Suppressor macrophage treated with lipopolysaccharide for 4 hours (primary cell): ENCODE results near the gene TOP3B.

ENCODE experiments used
- DNase-seq: peaks from one replicate; pipeline ENCODE4 v3.0.0-alpha.2; 2020

The TOP3B gene

GRCh38 chr22:21982338-21982965, at the start of gene TOP3B:
TSS of gene TOP3B (minus strand) at chr22:21982787. CDS start at chr22:21975709, 7,078 bp downstream.
- DNase-seq: peak; percentile 91

DNA sequence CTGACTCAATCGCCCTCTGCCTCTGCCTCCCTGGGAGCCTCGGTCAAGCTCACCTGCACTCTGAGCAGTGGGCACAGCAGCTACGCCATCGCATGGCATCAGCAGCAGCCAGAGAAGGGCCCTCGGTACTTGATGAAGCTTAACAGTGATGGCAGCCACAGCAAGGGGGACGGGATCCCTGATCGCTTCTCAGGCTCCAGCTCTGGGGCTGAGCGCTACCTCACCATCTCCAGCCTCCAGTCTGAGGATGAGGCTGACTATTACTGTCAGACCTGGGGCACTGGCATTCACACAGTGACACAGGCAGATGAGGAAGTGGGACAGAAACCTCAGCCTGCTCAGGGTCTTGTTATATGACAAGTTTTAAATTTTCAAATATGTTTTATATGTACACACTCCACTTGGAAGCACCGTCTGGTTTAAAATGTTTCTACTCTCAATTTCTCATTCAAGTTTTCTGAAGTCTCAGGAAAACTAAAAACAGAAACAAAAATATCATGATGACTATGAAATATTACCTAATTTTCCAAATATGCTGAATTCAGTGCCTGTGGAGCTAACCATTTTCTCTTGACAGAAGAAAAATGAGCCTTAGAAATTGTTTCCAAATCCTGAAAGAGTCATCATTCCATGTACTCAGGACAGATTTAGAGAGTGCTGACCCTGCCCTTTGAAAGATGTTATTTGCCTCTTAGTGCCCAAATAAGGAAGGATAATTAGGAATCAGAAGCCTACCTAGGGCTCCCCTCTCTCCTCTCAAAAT, 48.8 kb upstream of the TOP3B start:
- DNase-seq: no peak

GRCh38 chr22:22030493-22031182, 48.1 kb upstream of the TOP3B start:
- no peak for DNase-seq

GRCh38 chr22:22027955-22028354, 45.4 kb upstream of the TOP3B start:
- no peak for DNase-seq

GRCh38 chr22:22026157-22026831, 43.7 kb upstream of the TOP3B start:
- DNase-seq: peak; percentile 19

GRCh38 chr22:22025320-22026156, 43.0 kb upstream of the TOP3B start:
- no peak for DNase-seq

DNA sequence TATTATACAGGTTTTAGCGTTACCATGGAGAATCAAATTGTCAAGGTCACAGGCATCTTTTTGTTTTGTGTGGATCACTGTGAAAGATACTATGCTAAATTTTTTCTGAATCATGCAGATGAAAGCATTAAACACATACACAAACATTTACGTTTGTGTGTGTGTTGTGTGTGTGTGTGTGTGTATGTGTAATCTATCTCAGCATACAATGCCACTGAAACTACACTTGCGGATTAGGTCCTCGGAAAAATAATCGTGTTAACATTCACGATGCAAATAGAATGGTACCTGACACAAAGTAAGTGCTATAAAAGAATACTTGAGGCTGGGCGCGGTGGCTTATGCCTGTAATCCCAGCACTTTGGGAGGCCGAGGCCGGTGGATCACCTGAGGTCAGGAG, 41.9 kb upstream of the TOP3B start:
- no peak for DNase-seq

- DNase-seq: no peak
Observed at GRCh38 chr22:22023581-22024137, 41.1 kb upstream of the TOP3B start.

- no peak for DNase-seq
Observed at GRCh38 chr22:22022947-22023534, 40.5 kb upstream of the TOP3B start.

DNA sequence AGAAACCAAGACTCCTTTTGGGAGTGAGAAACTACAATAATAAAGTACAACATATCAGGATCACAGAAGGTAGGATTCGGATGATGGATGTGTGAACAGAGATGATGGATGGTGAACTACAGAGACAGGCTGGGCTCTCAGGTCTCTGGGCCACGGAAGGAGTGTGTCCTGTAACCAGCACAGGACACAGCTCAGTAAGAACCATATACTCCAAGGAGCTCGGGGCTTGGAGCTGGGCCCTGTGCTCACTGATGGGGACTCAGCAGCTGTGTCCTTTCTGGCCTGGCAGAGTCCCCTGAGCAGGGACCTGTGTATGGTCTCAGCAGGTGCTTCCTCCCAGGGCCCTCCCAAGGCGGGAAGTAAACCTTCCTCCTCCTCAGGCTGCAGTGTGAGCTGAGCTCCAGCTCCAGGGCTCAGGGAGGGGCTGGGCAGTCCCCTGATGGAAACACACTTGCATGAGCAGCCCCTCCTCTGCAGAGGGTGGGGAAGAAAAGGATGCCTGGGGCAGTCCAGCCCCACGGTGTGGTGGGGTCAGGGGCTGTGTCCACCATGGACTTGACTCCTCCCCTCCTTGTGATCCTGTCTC, 39.8 kb upstream of the TOP3B start:
- DNase-seq: no peak

- DNase-seq: no peak
Observed at GRCh38 chr22:22021162-22021750, 38.7 kb upstream of the TOP3B start.

DNA sequence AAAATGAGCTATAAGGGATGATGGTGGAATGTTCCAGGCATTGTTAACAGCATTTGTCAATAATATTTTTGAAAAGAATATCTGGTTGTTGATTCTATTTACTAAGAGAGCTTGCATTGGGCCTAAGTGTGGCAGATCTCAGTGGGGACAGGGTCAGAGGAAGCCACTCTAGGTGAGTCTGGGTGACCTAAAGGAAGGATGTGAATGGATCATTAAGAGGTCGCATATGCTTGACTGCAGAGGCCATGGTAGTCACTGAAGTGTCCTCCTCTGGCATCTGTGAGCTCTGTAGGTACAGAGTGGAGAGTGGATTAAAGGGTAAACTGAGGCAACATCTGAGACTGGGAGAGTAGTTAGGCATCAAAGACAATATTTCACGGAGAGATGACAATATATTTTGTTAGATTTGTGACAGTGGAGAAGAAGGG, 37.9 kb upstream of the TOP3B start:
- DNase-seq: no peak

DNA sequence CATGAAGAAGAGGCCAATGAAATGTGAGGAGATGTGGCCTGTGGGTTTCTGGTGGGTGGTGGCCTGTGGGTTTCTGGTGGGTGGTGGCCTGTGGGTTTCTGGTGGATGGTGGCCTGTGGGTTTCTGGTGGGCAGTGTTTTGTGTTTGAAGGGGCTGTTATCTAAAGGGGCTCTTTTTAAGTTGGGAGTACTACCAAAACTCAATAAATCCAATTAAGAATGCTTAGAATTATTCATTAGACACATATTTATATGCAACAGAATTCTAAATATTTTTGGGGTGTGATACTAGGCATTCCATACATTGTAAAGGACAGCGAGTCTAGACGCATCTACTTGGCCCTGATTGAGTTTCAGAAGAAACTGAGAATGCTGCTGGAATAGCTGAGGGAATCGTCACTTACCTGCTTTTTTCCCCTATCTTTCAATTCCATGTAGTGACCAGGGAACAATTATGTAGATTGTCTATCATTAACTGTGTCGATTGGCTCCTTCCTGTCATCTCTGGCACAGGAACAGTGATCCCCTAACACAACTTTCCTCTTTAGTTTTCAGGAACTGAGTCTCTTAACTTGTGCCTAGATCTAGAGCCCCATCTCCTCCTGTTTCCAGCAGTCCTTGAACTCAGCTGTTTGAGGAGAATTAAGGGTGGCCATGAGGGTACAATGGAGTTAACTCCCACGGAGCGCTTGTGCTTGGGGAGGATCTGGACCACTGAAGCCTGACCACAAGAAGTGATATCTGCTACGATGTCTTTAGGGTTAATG, 37.3 kb upstream of the TOP3B start:
- no peak for DNase-seq

DNA sequence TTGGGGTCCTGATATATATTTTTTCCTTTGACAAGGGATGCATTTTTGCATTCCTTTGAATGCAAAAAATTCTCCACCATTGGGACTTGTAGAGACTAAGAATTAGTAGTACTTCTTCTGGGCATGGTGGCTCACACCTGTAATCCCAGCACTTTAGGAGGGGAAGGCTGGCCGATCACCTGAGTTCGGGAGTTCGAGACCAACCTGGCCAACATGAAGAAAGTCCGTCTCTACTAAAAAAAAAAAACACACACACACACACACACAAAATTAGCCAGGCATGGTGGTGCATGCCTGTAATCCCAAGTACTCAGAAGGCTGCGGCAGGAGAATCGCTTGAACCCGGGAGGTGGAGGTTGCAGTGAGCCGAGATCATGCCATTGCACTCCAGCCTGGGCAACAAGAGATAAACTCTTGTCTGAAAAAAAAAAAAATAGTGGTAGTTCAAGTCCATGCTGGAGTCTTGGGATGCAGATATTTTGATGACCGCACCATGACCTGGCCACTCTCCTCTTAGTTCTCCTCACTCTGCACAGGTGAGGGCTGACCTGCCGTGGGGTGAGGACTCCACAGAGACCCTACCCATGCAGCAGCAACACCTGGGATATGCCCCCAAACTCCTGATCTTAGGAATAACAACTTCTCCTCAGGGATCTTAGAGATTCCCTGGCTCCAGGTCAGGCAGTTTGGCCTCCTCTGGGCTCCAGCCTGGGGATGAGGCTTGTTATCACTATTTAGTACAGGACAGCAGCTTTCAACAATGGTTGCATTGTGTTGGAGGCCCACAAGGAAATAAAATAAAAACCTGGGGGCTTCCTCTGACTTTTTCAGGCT, 36.5 kb upstream of the TOP3B start:
- no peak for DNase-seq

- no peak for DNase-seq
Observed at GRCh38 chr22:22015631-22016030, 33.0 kb upstream of the TOP3B start.

DNA sequence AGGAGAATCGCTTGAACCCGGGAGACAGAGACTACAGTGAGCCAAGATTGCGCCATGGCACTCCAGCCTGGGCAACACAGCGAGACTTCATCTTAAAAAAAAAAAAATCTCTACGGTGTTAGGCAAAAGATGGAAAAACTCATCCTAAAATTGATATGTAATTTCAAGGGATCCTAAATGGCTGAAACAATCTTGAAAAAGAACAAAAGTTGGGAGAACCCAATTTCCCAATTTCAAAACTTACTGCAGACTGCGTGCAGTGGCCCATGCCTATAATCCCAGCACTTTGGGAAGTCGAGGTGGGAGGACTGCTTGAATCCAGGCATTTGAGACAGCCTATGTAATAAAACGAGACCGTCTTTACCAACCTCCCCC, 31.7 kb upstream of the TOP3B start:
- no peak for DNase-seq

GRCh38 chr22:22013559-22014284, 31.1 kb upstream of the TOP3B start:
- DNase-seq: no peak

DNA sequence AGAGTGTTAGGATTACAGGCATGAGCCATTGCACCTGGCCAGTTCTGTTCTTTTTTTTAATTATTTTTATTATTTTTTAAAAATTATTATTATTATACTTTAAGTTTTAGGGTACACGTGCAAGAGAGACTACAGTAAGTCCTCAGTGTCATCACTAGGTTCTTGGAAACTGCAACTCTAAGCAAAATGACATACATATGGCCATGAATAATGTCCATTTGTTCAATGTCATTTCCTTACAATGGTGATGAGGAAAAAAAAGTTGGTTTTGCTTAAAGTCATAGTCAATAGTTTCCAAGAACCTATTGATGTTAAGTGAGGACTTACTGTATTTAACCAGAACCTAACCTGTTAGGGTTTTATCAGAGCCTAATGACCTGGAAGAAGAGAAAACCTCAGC, 29.4 kb upstream of the TOP3B start:
- no peak for DNase-seq

- DNase-seq: no peak
Observed at GRCh38 chr22:22010358-22010757, 27.8 kb upstream of the TOP3B start.
